ENCODE measurements around the gene CDKL4. TPM values are rescaled to one million over a fixed set of nuclear protein-coding genes. Genes with fewer than 3 reads are reported as not detected.
A peak's percentile ranks its signal among the peaks of the same experiment; 100 is the strongest.

Gene CDKL4
- total and polyA plus RNA-seq, 5 donors from 2014 or later, result 0.25 to 1.6 (median 0.43) TPM

DNA sequence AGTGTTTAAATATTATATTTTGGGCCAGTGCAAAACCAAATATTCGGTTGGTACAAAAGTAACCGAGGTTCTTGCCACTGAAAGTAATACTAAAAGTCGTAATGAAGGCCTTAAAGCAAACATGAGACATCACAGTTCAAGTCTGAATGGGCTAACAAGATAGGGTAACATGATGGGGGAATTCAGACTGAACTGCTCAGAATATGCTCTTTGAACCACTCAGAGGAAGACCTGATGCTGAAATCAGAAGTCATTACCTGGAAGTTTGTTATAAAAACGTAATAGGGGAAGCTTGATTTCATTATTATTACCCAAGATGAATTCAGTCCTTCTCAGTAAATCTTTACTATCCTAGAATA is 26.6 kb downstream of the CDKL4 start:
- Histone ChIP-seq H3K36me3 (ENCODE audit: control insufficient read depth, insufficient read depth, low read length) (no peaks in the 10 kb centered on the region), H3K9me3 (ENCODE audit: control insufficient read depth in 2 of 2, low read length in 2 of 2) (no peaks in the 10 kb centered on the region), H3K27ac (ENCODE audit: insufficient read depth, low read length, poor library complexity, severe bottlenecking) (peak overlapping the region; percentile 66), H3K4me3 (ENCODE audit: low read depth, low read length) (peak overlapping the region; percentile 66), H3K4me1 (ENCODE audit: control insufficient read depth, insufficient read depth, low read length, poor library complexity, severe bottlenecking) (peaks cover 34% of the 10 kb centered on the region), H3K27me3 (ENCODE audit: control insufficient read depth, insufficient read depth, low read length) (no peaks in the 10 kb centered on the region)
- peak overlapping the region; percentile 15 to 96 (median 91) for H3K27ac Mint-ChIP-seq
- H3K4me3 Mint-ChIP-seq, result peak overlapping the region; percentile 1 to 68 (median 62)
- H3K27me3 Mint-ChIP-seq, result peaks cover 6% of the 10 kb centered on the region
- H3K36me3 Mint-ChIP-seq, result no peaks in the 10 kb centered on the region
- DNase-seq (no peak), ATAC-seq (ENCODE audit: low read depth in 2 of 2) (peak; percentile 62 to 68)
- peaks cover 28 to 47% (median 32%) of the 10 kb centered on the region in 4 donors for H3K4me1 Mint-ChIP-seq
- H3K9me3 Mint-ChIP-seq, result no peaks in the 10 kb centered on the region

GRCh38 chr2:39216346-39217191 is 27.2 kb downstream of the CDKL4 start:
- Mint-ChIP-seq H3K4me1 (peaks cover 28 to 47% (median 32%) of the 10 kb centered on the region in 4 donors), H3K27ac (peak overlapping the region; percentile 15 to 96 (median 91)), H3K36me3 (no peaks in the 10 kb centered on the region), H3K27me3 (no peaks in the 10 kb centered on the region), H3K9me3 (no peaks in the 10 kb centered on the region), H3K4me3 (peak overlapping the region; percentile 1 to 68 (median 62))
- H3K27ac ChIP-seq (ENCODE audit: insufficient read depth, low read length, poor library complexity, severe bottlenecking), result peak overlapping the region; percentile 66
- ATAC-seq (ENCODE audit: low read depth in 2 of 2), result peak; percentile 90 to 91
- H3K4me1 ChIP-seq (ENCODE audit: control insufficient read depth, insufficient read depth, low read length, poor library complexity, severe bottlenecking), result peaks cover 34% of the 10 kb centered on the region
- no peaks in the 10 kb centered on the region for H3K36me3 ChIP-seq (ENCODE audit: control insufficient read depth, insufficient read depth, low read length)
- peak; percentile 44 to 98 (median 86) for DNase-seq
- peak overlapping the region; percentile 66 for H3K4me3 ChIP-seq (ENCODE audit: low read depth, low read length)
- no peaks in the 10 kb centered on the region for H3K27me3 ChIP-seq (ENCODE audit: control insufficient read depth, insufficient read depth, low read length)
- no peaks in the 10 kb centered on the region for H3K9me3 ChIP-seq (ENCODE audit: control insufficient read depth in 2 of 2, low read length in 2 of 2)

GRCh38 chr2:39215545-39215944 is 28.2 kb downstream of the CDKL4 start:
- Histone ChIP-seq H3K4me1 (ENCODE audit: control insufficient read depth, insufficient read depth, low read length, poor library complexity, severe bottlenecking) (peaks cover 34% of the 10 kb centered on the region), H3K9me3 (ENCODE audit: control insufficient read depth in 2 of 2, low read length in 2 of 2) (no peaks in the 10 kb centered on the region), H3K27ac (ENCODE audit: insufficient read depth, low read length, poor library complexity, severe bottlenecking) (no peak overlapping the region), H3K4me3 (ENCODE audit: low read depth, low read length) (no peak overlapping the region), H3K27me3 (ENCODE audit: control insufficient read depth, insufficient read depth, low read length) (no peaks in the 10 kb centered on the region), H3K36me3 (ENCODE audit: control insufficient read depth, insufficient read depth, low read length) (no peaks in the 10 kb centered on the region)
- Mint-ChIP-seq H3K27me3 (no peaks in the 10 kb centered on the region), H3K4me1 (peaks cover 31 to 47% (median 32%) of the 10 kb centered on the region in 4 donors), H3K9me3 (no peaks in the 10 kb centered on the region), H3K4me3 (no peak overlapping the region), H3K36me3 (no peaks in the 10 kb centered on the region), H3K27ac (peak overlapping the region; percentile 15 to 96 (median 91))
- DNase-seq (peak in 1 of 3 donors; percentile 42), ATAC-seq (ENCODE audit: low read depth in 2 of 2) (no peak)

- H3K4me1 Mint-ChIP-seq, result peaks cover 23 to 30% (median 26%) of the 10 kb centered on the region in 4 donors
- H3K36me3 ChIP-seq (ENCODE audit: control insufficient read depth, insufficient read depth, low read length), result no peaks in the 10 kb centered on the region
Observed at GRCh38 chr2:39213015-39213414, 30.8 kb downstream of the CDKL4 start.

GRCh38 chr2:39210846-39211245 is 32.9 kb downstream of the CDKL4 start:
- Histone ChIP-seq H3K27me3 (ENCODE audit: control insufficient read depth, insufficient read depth, low read length) (no peaks in the 10 kb centered on the region), H3K27ac (ENCODE audit: insufficient read depth, low read length, poor library complexity, severe bottlenecking) (no peak overlapping the region), H3K4me1 (ENCODE audit: control insufficient read depth, insufficient read depth, low read length, poor library complexity, severe bottlenecking) (peaks cover 1% of the 10 kb centered on the region), H3K4me3 (ENCODE audit: low read depth, low read length) (no peak overlapping the region), H3K36me3 (ENCODE audit: control insufficient read depth, insufficient read depth, low read length) (no peaks in the 10 kb centered on the region), H3K9me3 (ENCODE audit: control insufficient read depth in 2 of 2, low read length in 2 of 2) (no peaks in the 10 kb centered on the region)
- H3K9me3 Mint-ChIP-seq, result no peaks in the 10 kb centered on the region
- ATAC-seq (ENCODE audit: low read depth in 2 of 2) (no peak), DNase-seq (no peak)
- no peak overlapping the region for H3K27ac Mint-ChIP-seq
- no peak overlapping the region for H3K4me3 Mint-ChIP-seq
- H3K4me1 Mint-ChIP-seq, result peaks cover 8 to 13% (median 10%) of the 10 kb centered on the region in 4 donors
- no peaks in the 10 kb centered on the region for H3K27me3 Mint-ChIP-seq
- H3K36me3 Mint-ChIP-seq, result no peaks in the 10 kb centered on the region

More at GRCh38 chr2:39213015-39213414, 30.8 kb downstream of the CDKL4 start:
- H3K9me3 ChIP-seq (ENCODE audit: control insufficient read depth in 2 of 2, low read length in 2 of 2), result no peaks in the 10 kb centered on the region
- H3K27me3 ChIP-seq (ENCODE audit: control insufficient read depth, insufficient read depth, low read length), result no peaks in the 10 kb centered on the region
- H3K27me3 Mint-ChIP-seq, result no peaks in the 10 kb centered on the region
- peaks cover 23% of the 10 kb centered on the region for H3K4me1 ChIP-seq (ENCODE audit: control insufficient read depth, insufficient read depth, low read length, poor library complexity, severe bottlenecking)
- ATAC-seq (ENCODE audit: low read depth in 2 of 2), result no peak
- no peak overlapping the region for H3K4me3 Mint-ChIP-seq
- H3K27ac ChIP-seq (ENCODE audit: insufficient read depth, low read length, poor library complexity, severe bottlenecking), result no peak overlapping the region
- H3K36me3 Mint-ChIP-seq, result no peaks in the 10 kb centered on the region
- H3K9me3 Mint-ChIP-seq, result no peaks in the 10 kb centered on the region
- no peak for DNase-seq
- H3K27ac Mint-ChIP-seq, result peak overlapping the region in 1 of 3 donors; percentile 69
- H3K4me3 ChIP-seq (ENCODE audit: low read depth, low read length), result no peak overlapping the region

DNA sequence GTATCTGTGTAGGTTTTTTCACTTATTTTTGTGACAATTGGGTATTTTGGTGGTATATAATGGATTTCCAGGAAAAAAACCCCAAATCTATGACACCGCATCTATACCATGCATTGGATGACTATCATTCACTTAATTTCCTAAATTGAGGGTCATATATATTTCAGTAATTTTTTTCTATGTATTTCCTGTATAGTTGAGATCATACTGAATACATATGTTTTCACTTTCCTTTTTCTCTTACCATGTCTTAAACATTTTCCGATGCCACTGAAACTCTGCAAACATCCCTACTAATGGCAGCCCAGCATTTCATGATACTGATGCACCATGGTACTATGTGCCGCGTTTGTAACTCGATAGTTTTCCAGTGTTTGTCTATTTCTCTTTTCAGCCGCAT is 40.4 kb downstream of the CDKL4 start:
- no peak for DNase-seq
- peaks cover 4% of the 10 kb centered on the region for H3K36me3 Mint-ChIP-seq
- Histone ChIP-seq H3K36me3 (ENCODE audit: control insufficient read depth, insufficient read depth, low read length) (no peaks in the 10 kb centered on the region), H3K9me3 (ENCODE audit: control insufficient read depth in 2 of 2, low read length in 2 of 2) (no peaks in the 10 kb centered on the region), H3K4me3 (ENCODE audit: low read depth, low read length) (no peak overlapping the region), H3K27ac (ENCODE audit: insufficient read depth, low read length, poor library complexity, severe bottlenecking) (no peak overlapping the region), H3K4me1 (ENCODE audit: control insufficient read depth, insufficient read depth, low read length, poor library complexity, severe bottlenecking) (no peaks in the 10 kb centered on the region), H3K27me3 (ENCODE audit: control insufficient read depth, insufficient read depth, low read length) (no peaks in the 10 kb centered on the region)
- H3K9me3 Mint-ChIP-seq, result peaks cover 0 to 8% (median 4%) of the 10 kb centered on the region in 7 donors
- H3K27ac Mint-ChIP-seq, result no peak overlapping the region
- ATAC-seq (ENCODE audit: low read depth in 2 of 2), result no peak
- peak overlapping the region in 1 of 4 donors; percentile 1 for H3K4me3 Mint-ChIP-seq
- H3K4me1 Mint-ChIP-seq, result peaks cover 0 to 24% (median 10%) of the 10 kb centered on the region in 4 donors
- H3K27me3 Mint-ChIP-seq, result peaks cover 13% of the 10 kb centered on the region

- peaks cover 0 to 24% (median 10%) of the 10 kb centered on the region in 4 donors for H3K4me1 Mint-ChIP-seq
- DNase-seq (peak in 1 of 3 donors; percentile 35), ATAC-seq (ENCODE audit: low read depth in 2 of 2) (no peak)
- H3K36me3 Mint-ChIP-seq, result peaks cover 4% of the 10 kb centered on the region
- H3K27ac Mint-ChIP-seq, result peak overlapping the region in 1 of 3 donors; percentile 88
- no peaks in the 10 kb centered on the region for H3K4me1 ChIP-seq (ENCODE audit: control insufficient read depth, insufficient read depth, low read length, poor library complexity, severe bottlenecking)
- H3K27me3 ChIP-seq (ENCODE audit: control insufficient read depth, insufficient read depth, low read length), result no peaks in the 10 kb centered on the region
- H3K27ac ChIP-seq (ENCODE audit: insufficient read depth, low read length, poor library complexity, severe bottlenecking), result no peak overlapping the region
- H3K9me3 ChIP-seq (ENCODE audit: control insufficient read depth in 2 of 2, low read length in 2 of 2), result no peaks in the 10 kb centered on the region
- H3K36me3 ChIP-seq (ENCODE audit: control insufficient read depth, insufficient read depth, low read length), result no peaks in the 10 kb centered on the region
- peaks cover 0 to 9% (median 4%) of the 10 kb centered on the region in 7 donors for H3K9me3 Mint-ChIP-seq
- H3K4me3 Mint-ChIP-seq, result no peak overlapping the region
- H3K27me3 Mint-ChIP-seq, result peaks cover 13% of the 10 kb centered on the region
- H3K4me3 ChIP-seq (ENCODE audit: low read depth, low read length), result no peak overlapping the region
Observed at GRCh38 chr2:39202639-39203369, 41.0 kb downstream of the CDKL4 start.
